GM12873 (cell line): Measurements from ENCODE around the gene GPR25.
A peak's percentile ranks its signal among the peaks of the same experiment; 100 is the strongest.

ENCODE experiments used
- CTCF ChIP-seq: IDR thresholded peaks from 2 replicates; pipeline ENCODE4 v1.5.1; 2012; ENCODE audit warnings: low read depth, mild to moderate bottlenecking, moderate library complexity, low read length, control low read depth; ENCODE audit not compliant: insufficient read depth; ENCODE audit errors: missing control alignments

The GPR25 gene

GRCh38 chr1:200862713-200863415 lies 9.9 kb upstream of the GPR25 start:
- no peak for TF ChIP-seq CTCF

- no peak for TF ChIP-seq CTCF
These were observed 6.7 kb upstream of the GPR25 start for GRCh38 chr1:200866116-200866515.

DNA sequence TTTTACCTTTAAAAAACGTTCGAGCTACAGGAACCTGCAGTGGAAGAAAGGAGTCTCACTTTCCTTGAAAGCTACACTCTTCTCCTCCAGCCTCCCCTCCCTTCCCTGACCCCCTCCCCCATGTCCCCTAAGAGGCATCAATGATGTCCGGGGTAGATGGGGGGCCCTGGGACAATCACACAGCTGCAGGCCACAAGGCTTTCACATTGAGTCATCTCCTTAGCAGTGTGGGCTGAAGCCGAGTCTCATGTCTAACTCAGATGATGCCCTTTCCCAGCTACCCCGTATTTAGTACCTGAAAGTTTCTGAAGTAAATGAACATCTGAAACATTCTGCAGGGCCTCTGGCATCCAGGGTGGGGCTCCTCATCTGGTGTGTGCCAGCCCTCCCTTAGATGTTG lies 6.3 kb upstream of the GPR25 start:
- TF ChIP-seq CTCF = peak; percentile 2

- TF ChIP-seq CTCF = no peak
These were observed 5.6 kb upstream of the GPR25 start for GRCh38 chr1:200867018-200867811.

DNA sequence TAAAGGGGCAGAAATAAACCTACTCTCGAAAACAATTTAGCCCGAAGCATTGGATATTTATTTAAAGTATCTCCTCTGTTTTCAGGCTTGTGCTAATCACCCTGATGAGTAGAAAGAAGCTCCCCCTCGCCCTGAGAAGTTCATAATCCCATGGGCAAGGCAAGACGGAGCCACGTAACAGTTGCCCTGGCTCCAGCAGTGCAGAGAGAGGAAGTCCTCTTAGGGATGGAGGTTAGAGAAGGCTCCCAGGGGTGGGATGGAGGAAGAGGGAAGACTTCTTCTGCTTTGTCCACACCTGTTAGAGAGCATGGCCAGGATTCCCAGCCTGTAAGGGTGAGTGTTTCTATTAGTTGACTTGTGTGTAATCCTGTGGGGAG lies 3.4 kb upstream of the GPR25 start:
- TF ChIP-seq CTCF = no peak

DNA sequence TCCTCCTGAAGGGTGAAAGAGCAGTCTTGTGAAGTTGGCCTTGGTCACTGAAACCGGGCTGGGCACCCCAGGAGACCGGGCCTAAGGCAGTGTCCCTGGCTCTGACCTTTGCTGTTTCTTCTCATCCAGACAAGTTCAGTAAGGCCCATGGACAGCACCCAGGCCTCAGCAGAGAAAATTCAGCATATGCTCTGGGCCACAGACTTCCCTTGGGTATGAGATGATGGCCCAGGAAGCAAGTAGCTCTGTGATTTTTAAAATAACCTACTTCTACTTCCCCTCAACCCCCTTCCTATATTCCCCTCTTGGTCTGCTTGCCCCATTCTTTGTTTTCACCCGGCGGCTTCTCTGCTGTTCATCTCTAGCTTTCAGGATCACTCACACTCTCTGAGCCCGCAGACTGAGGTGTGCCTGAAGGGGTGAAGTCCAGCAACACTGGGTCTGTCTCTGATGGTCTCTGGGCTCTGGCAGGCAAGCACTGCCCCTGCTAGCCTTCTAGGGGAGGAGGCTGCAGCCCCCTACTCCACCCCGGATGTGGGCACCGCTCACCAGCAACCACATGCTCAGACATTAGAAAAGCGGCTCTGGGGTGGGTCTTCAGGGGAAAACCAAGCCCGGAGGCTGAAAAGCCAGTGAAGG lies 2.9 kb upstream of the GPR25 start:
- TF ChIP-seq CTCF = no peak

- no peak for TF ChIP-seq CTCF
These were observed 412 bp downstream of the GPR25 start for GRCh38 chr1:200873116-200873670.
